ENCODE results near the gene BTBD9.

Gene BTBD9

GRCh38 chr6:38603966-38604365 is 35.8 kb downstream of the BTBD9 start:
- in situ Hi-C loops (cut with HindIII; ENCODE audit: low sequenced_read_pairs), result no loop called here
- DNase-seq (ENCODE audit: low read depth), result no peak
- no peak overlapping the region for H3K4me3 ChIP-seq (ENCODE audit: low read depth, low read length)
- TF ChIP-seq CTCF (IDR thresholded peaks at IDR 0.05; ENCODE audit: low read depth, low read length, missing control alignments), result no peak

- in situ Hi-C loops (cut with HindIII; ENCODE audit: low sequenced_read_pairs), result no loop called here
- TF ChIP-seq CTCF (IDR thresholded peaks at IDR 0.05; ENCODE audit: low read depth, low read length, missing control alignments), result no peak
- no peak for DNase-seq (ENCODE audit: low read depth)
- H3K4me3 ChIP-seq (ENCODE audit: low read depth, low read length), result no peak overlapping the region
These were observed 36.2 kb downstream of the BTBD9 start for GRCh38 chr6:38603496-38603895.

- no peak for DNase-seq (ENCODE audit: low read depth)
- TF ChIP-seq CTCF (IDR thresholded peaks at IDR 0.05; ENCODE audit: low read depth, low read length, missing control alignments), result no peak
- H3K4me3 ChIP-seq (ENCODE audit: low read depth, low read length), result no peak overlapping the region
- in situ Hi-C loops (cut with HindIII; ENCODE audit: low sequenced_read_pairs), result no loop called here
These were observed 39.7 kb downstream of the BTBD9 start for GRCh38 chr6:38599966-38600550.

- no peak for TF ChIP-seq CTCF (IDR thresholded peaks at IDR 0.05; ENCODE audit: low read depth, low read length, missing control alignments)
- DNase-seq (ENCODE audit: low read depth), result no peak
- in situ Hi-C loops (cut with HindIII; ENCODE audit: low sequenced_read_pairs), result no loop called here
- no peak overlapping the region for H3K4me3 ChIP-seq (ENCODE audit: low read depth, low read length)
These were observed 40.5 kb downstream of the BTBD9 start for GRCh38 chr6:38599261-38599660.

- in situ Hi-C loops (cut with HindIII; ENCODE audit: low sequenced_read_pairs), result no loop called here
- no peak for TF ChIP-seq CTCF (IDR thresholded peaks at IDR 0.05; ENCODE audit: low read depth, low read length, missing control alignments)
- DNase-seq (ENCODE audit: low read depth), result no peak
- no peak overlapping the region for H3K4me3 ChIP-seq (ENCODE audit: low read depth, low read length)
These were observed 45.6 kb downstream of the BTBD9 start for GRCh38 chr6:38593998-38594665.

- no peak overlapping the region for H3K4me3 ChIP-seq (ENCODE audit: low read depth, low read length)
- in situ Hi-C loops (cut with HindIII; ENCODE audit: low sequenced_read_pairs), result no loop called here
- no peak for DNase-seq (ENCODE audit: low read depth)
- TF ChIP-seq CTCF (IDR thresholded peaks at IDR 0.05; ENCODE audit: low read depth, low read length, missing control alignments), result no peak
These were observed 46.3 kb downstream of the BTBD9 start for GRCh38 chr6:38593409-38593808.
